Left lung (tissue), 10 donors: ENCODE results near the gene ENTPD8. TPM values are rescaled to one million over a fixed set of nuclear protein-coding genes. Genes with fewer than 3 reads are reported as not detected.

Experiments
- ATAC-seq: fragments of 200-7000 bp; cut with Tn5 transposase; one replicate; pipeline ENCODE4 v1.9.1; 2020; ENCODE audit warnings: moderate library complexity
- DNase-seq, 4 donors: peaks; one replicate each; pipeline ENCODE4 v3.0.0-alpha.2; 2013 to 2020
- H3K27ac ChIP-seq, 2 donors: fragments of 200-600 bp; sonication (generic) in 1 of 2; one replicate each; pipeline versions ENCODE4 v1.5.0 to v1.8.0; 2020 to 2021
- H3K27me3 ChIP-seq, 2 donors: fragments of 200-600 bp; sonication (generic) in 1 of 2; one replicate each; pipeline versions ENCODE4 v1.5.0 to v1.8.0; 2020 to 2021
- H3K36me3 ChIP-seq, 2 donors: fragments of 200-600 bp; sonication (generic) in 1 of 2; one replicate each; pipeline versions ENCODE4 v1.5.0 to v1.8.0; 2020 to 2021
- H3K4me1 ChIP-seq, 2 donors: fragments of 200-600 bp; one replicate each; pipeline ENCODE4 v1.8.0; 2021
- H3K4me3 ChIP-seq, 2 donors: fragments of 200-600 bp; sonication (generic) in 1 of 2; one replicate each; pipeline versions ENCODE4 v1.5.0 to v1.8.0; 2020 to 2021; ENCODE audit warnings: mild to moderate bottlenecking in 1 of 2
- H3K9me3 ChIP-seq, 2 donors: fragments of 200-600 bp; sonication (generic) in 1 of 2; one replicate each; pipeline versions ENCODE4 v1.5.0 to v1.8.0; 2020 to 2021
- intact Hi-C, 2 donors: fragments of 100-400 bp; cut with DNase I; formaldehyde crosslinking; loops; one replicate each; pipeline versions ENCODE4 v1.11.2 to v1.14.2; 2022
- polyA plus RNA-seq, 6 donors: library from polyadenylated mRNA; unstranded; fragments of 120-200 nt; gene quantifications; one replicate each; pipeline ENCODE4 v1.2.1, GENCODE V29; 2013; ENCODE audit not compliant: insufficient read length in 6 of 6
- total RNA-seq, 2 donors: library from RNA; stranded (reverse); fragmentation: NEBNext Ultra II Directional; extraction: Animal tissue kit (Norgen Biotek cat#: 25700); gene quantifications; one replicate each; pipeline ENCODE4 v1.2.1, GENCODE V29; 2021
- TF ChIP-seq, protein P1 (sequence below), 2 donors: fragments of 200-600 bp; sonication (generic) in 1 of 2; IDR thresholded peaks; one replicate each; pipeline versions ENCODE4 v1.5.0 to v1.8.0; 2021; ENCODE audit warnings: antibody characterized with exemption in 2 of 2
- donor health status: DM: no; HTN: yes; CAD: no.
- donor health status: DM: no; HTN: no; CAD: no.

Gene ENTPD8
- total and polyA plus RNA-seq, 8 donors: 0.15 to 0.68 (median 0.40) TPM; not detected in 1

DNA sequence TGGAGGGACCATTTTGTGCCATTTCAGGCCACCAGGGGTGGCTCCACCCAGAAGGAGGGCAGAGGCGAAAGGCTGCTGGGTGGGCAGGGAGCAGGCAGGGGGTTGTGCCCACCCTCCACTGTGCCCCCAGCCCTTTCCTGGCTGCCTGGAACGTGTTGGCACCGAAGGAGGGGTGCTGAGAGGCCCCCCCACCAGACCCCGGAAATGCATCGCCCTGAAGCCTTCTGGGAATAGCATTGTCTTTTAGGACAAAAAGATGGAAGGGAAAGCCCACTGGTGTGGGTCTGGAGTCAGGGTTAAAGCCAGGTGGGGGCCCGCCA lies 12.9 kb downstream of the ENTPD8 start:
- Histone ChIP-seq H3K9me3 (no peaks in the 10 kb centered on the region), H3K27ac (no peak overlapping the region), H3K27me3 (peaks cover 0 to 5% of the 10 kb centered on the region in 2 donors), H3K4me1 (peaks cover 0 to 16% of the 10 kb centered on the region in 2 donors), H3K36me3 (no peaks in the 10 kb centered on the region), H3K4me3 (no peak overlapping the region)
- DNase-seq (peak in 1 of 4 donors; percentile 43), ATAC-seq (no peak)
- intact Hi-C loops: no loop called here
- TF ChIP-seq, protein P1, sequence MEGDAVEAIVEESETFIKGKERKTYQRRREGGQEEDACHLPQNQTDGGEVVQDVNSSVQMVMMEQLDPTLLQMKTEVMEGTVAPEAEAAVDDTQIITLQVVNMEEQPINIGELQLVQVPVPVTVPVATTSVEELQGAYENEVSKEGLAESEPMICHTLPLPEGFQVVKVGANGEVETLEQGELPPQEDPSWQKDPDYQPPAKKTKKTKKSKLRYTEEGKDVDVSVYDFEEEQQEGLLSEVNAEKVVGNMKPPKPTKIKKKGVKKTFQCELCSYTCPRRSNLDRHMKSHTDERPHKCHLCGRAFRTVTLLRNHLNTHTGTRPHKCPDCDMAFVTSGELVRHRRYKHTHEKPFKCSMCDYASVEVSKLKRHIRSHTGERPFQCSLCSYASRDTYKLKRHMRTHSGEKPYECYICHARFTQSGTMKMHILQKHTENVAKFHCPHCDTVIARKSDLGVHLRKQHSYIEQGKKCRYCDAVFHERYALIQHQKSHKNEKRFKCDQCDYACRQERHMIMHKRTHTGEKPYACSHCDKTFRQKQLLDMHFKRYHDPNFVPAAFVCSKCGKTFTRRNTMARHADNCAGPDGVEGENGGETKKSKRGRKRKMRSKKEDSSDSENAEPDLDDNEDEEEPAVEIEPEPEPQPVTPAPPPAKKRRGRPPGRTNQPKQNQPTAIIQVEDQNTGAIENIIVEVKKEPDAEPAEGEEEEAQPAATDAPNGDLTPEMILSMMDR (IDR thresholded peaks at IDR 0.05): no peak

DNA sequence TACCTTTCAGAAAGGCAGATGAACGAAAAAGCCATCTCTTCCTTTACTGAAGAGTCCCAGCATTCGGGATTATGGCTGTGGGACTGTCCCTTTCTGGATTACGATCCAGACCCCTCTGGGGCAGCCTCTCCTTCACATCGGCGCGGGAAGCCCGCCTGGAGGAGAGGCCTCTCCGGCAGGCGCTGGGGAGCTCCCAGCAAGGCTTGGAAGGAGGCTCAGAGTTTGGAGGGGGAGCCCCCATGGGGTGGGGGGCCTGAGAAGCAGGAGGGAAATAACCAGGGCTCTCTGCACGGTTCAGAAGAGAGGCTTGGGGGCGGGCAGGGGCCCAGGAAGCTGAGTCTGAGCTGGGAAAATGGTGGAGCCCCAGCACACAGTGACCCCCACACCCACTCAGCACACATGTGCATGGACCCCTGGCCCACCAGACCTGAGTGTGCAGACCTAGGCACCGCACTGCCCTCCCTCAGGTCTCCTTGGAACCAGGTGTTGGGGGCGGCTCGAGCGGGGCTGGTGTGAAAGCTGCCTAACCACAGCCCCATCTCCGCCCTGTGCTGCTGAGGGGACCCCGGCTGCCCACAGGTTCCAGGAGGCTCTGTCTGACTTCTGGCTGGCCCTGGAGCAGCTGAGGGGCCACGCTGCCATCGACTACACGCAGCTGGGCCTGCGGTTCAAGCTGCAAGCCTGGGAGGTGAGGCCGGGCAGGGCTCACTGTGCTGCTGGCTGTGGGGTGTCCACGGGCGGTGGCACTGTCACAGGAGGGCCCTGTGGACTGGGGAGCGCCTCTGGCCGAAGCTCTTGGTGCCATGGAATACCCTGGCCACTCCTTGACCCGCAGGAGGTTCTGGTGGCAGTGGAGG lies 13.5 kb downstream of the ENTPD8 start:
- DNase-seq (peak in 1 of 4 donors; percentile 61), ATAC-seq (no peak)
- Histone ChIP-seq H3K27ac (no peak overlapping the region), H3K27me3 (peaks cover 0 to 5% of the 10 kb centered on the region in 2 donors), H3K4me1 (peaks cover 0 to 16% of the 10 kb centered on the region in 2 donors), H3K9me3 (no peaks in the 10 kb centered on the region), H3K36me3 (no peaks in the 10 kb centered on the region), H3K4me3 (no peak overlapping the region)
- TF ChIP-seq, protein P1 (IDR thresholded peaks at IDR 0.05): no peak
- intact Hi-C loops: no loop called here

DNA sequence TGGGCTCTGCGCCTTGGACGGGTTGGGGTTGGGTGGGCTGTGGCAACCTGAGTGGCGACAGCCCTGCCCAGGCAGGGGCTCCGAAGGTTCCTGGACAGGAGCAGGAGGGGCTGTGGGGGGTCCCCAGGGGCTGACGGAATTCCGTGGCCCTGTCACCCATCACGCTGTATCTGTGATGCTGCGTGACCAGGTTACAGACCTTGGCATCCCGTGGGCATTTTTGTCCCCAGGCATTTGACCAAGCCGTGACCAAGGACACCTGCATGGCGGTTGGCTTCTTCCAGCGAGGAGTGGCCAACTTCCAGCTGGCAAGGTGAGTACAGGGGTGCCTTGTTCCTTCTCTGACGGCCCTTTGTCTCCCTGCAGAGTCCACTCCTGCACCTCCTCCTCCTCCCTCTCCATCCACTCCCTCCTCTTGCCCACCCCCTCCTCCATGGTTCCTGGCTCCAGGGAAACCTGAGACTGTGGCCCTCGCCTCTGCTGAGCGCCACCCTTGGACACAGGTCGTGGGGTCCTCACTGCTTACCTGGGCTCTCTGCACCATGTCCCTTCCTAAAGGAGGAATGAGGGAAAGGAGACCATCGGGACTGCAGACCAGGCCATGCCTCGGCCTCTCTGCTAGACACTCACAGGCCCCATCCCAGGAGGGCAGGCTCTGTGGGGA lies 15.0 kb downstream of the ENTPD8 start:
- TF ChIP-seq, protein P1 (IDR thresholded peaks at IDR 0.05): no peak

DNA sequence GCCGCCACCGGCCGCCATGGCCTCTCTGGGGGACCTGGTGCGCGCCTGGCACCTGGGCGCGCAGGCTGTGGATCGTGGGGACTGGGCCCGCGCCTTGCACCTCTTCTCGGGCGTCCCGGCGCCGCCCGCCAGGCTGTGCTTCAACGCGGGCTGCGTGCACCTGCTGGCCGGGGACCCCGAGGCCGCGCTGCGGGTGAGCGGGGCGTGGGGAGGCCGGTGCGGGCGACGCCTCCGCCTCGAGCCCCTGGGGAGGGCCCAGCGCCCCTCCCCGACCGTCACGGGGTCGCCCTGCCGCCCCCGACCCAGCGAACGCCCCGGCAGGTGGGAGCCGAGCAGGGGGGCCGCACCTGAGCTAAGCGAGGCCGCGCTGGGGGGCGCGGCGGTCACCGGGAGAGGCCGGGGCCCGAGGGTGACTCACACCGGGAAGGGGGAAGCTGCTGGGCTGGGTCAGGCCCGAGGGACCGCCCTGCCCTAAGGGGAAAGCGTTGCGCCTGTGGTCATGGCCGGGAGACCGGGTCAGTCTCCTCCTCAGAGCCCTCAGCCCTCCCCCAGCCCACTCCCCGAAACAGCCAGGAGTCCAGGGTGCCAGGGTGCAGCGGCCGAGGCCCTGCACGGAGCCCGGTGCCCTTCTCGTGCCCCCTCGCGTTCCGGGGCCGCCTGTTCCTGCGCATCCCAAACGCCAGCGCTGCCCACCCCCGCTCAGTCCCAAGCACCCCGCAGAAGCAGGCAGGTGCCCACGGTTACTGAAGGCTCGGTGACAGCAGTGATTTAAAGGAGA lies 17.5 kb downstream of the ENTPD8 start:
- TF ChIP-seq, protein P1 (IDR thresholded peaks at IDR 0.05): peak; percentile 2 to 56
- peak; percentile 53 for ATAC-seq
- peak in 1 of 4 donors; percentile 89 for DNase-seq
- peak overlapping the region; percentile 69 to 75 for H3K27ac ChIP-seq
- H3K4me1 ChIP-seq: peaks cover 0 to 35% of the 10 kb centered on the region in 2 donors
- H3K27me3 ChIP-seq: peaks cover 0 to 5% of the 10 kb centered on the region in 2 donors
- intact Hi-C loops: no loop called here
- H3K36me3 ChIP-seq: no peaks in the 10 kb centered on the region
- no peaks in the 10 kb centered on the region for H3K9me3 ChIP-seq
- peak overlapping the region; percentile 51 to 93 for H3K4me3 ChIP-seq

More for the DNA sequence above, 15.0 kb downstream of the ENTPD8 start:
- DNase-seq (peak in 1 of 4 donors; percentile 59), ATAC-seq (no peak)
- peaks cover 0 to 5% of the 10 kb centered on the region in 2 donors for H3K27me3 ChIP-seq
- peaks cover 0 to 29% of the 10 kb centered on the region in 2 donors for H3K4me1 ChIP-seq
- H3K27ac ChIP-seq: no peak overlapping the region
- H3K9me3 ChIP-seq: no peaks in the 10 kb centered on the region
- H3K4me3 ChIP-seq: no peak overlapping the region
- no peaks in the 10 kb centered on the region for H3K36me3 ChIP-seq
- intact Hi-C loops: no loop called here
